ENCODE data around the gene ZNF506.
"Not testable (repeated sequence)": the region's sequence is repeated elsewhere in the genome, so short reads cannot be mapped to it uniquely, and the experiment has no call there.

The ZNF506 gene

DNA sequence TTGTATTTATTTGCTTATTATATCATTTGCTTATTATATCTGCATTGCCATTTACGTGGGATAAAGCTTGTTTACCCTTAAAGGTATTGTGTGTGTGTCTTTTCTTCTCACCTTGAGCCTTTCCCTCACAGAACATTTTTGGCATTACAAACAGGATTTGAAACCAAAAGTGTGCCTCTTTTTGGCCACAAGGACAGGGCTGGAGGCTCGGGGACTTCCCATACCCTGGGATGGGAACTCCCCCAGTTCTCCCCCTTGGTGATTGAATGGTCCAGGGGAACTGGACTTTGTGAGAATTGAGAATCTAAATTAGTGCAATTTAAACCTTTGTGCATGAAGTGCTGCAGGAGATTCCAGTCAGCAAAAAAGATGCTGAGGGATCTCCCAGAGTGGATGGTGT is 2.4 kb upstream of the ZNF506 start:
- Histone ChIP-seq H3K36me3 (ENCODE audit: insufficient read depth, low read length) (peaks cover 2% of the 10 kb centered on the region), H3K9me3 (replicated peaks; ENCODE audit: low read length) (peaks cover 8% of the 10 kb centered on the region), H3K4me3 (ENCODE audit: low read length) (no peak overlapping the region), H3K4me1 (ENCODE audit: control insufficient read depth, insufficient read depth, low read length) (no peaks in the 10 kb centered on the region), H3K9ac (ENCODE audit: low read depth, low read length) (no peak overlapping the region), H3K27me3 (ENCODE audit: control insufficient read depth, insufficient read depth, low read length) (no peaks in the 10 kb centered on the region), H3K4me2 (ENCODE audit: low read length) (no peak overlapping the region)

- peak overlapping the region; percentile 72 for H3K4me2 ChIP-seq (ENCODE audit: low read length)
- peak overlapping the region; percentile 83 for H3K4me3 ChIP-seq (ENCODE audit: low read length)
- H3K4me1 ChIP-seq (ENCODE audit: control insufficient read depth, insufficient read depth, low read length); H3K27me3 ChIP-seq (ENCODE audit: control insufficient read depth, insufficient read depth, low read length): not testable (repeated sequence)
- peaks cover 10% of the 10 kb centered on the region for H3K36me3 ChIP-seq (ENCODE audit: insufficient read depth, low read length)
- peak overlapping the region; percentile 38 for H3K9ac ChIP-seq (ENCODE audit: low read depth, low read length)
- H3K9me3 ChIP-seq (replicated peaks; ENCODE audit: low read length) = peaks cover 12% of the 10 kb centered on the region
These were observed 426 bp upstream of the ZNF506 start for GRCh38 chr19:19821976-19822375.

GRCh38 chr19:19820774-19821320 is 703 bp downstream of the ZNF506 start:
- peaks cover 13% of the 10 kb centered on the region for H3K9me3 ChIP-seq (replicated peaks; ENCODE audit: low read length)

DNA sequence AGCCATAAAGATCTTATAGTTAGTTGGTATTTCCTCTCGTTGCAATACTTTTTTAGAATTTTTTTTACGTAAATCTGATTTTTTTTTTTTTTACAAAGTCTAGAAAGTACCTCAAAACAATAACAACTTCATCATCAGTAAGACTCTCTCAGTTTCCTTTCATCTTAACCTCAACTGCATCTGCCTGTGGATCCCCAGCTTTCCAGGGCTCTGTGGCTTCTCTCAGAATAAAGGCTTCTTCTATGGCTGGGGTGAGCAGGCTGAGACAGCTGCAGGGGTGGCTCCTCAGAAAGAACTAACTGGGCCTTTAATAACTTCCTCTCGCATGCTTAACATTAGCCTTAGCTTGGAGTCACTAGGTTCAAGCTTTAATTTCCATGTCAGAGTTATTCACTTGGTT is 4.2 kb downstream of the ZNF506 start:
- H3K9ac ChIP-seq (ENCODE audit: low read depth, low read length) = no peak overlapping the region
- H3K27me3 ChIP-seq (ENCODE audit: control insufficient read depth, insufficient read depth, low read length) = no peaks in the 10 kb centered on the region
- H3K4me1 ChIP-seq (ENCODE audit: control insufficient read depth, insufficient read depth, low read length) = no peaks in the 10 kb centered on the region
- peaks cover 13% of the 10 kb centered on the region for H3K9me3 ChIP-seq (replicated peaks; ENCODE audit: low read length)
- no peak overlapping the region for H3K4me2 ChIP-seq (ENCODE audit: low read length)
- H3K36me3 ChIP-seq (ENCODE audit: insufficient read depth, low read length) = peaks cover 17% of the 10 kb centered on the region
- H3K4me3 ChIP-seq (ENCODE audit: low read length) = no peak overlapping the region

More at GRCh38 chr19:19820774-19821320, 703 bp downstream of the ZNF506 start:
- H3K36me3 ChIP-seq (ENCODE audit: insufficient read depth, low read length) = peaks cover 10% of the 10 kb centered on the region
- peak overlapping the region; percentile 89 for H3K9ac ChIP-seq (ENCODE audit: low read depth, low read length)
- H3K4me2 ChIP-seq (ENCODE audit: low read length) = peak overlapping the region; percentile 69
- H3K27me3 ChIP-seq (ENCODE audit: control insufficient read depth, insufficient read depth, low read length) = no peaks in the 10 kb centered on the region
- peak overlapping the region; percentile 83 for H3K4me3 ChIP-seq (ENCODE audit: low read length)
- H3K4me1 ChIP-seq (ENCODE audit: control insufficient read depth, insufficient read depth, low read length) = no peaks in the 10 kb centered on the region

DNA sequence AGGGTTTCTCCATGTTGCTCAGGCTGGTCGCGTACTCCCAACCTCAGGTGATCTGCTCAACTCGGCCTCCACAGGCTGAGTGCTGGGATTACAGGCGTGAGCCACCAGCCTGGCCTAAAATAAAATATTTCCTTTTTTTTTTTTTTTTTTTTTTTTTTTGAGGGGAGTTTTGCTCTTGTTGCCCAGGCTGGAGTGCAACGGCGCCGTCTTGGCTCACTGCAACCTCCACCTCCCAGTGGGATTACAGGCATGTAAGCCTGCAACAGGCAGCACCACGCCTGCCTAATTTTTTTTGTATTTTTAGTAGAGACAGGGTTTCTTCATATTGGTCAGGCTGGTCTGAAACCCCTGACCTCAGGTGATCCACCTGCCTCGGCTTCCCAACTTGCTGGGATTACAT is 4.9 kb downstream of the ZNF506 start:
- peaks cover 18% of the 10 kb centered on the region for H3K36me3 ChIP-seq (ENCODE audit: insufficient read depth, low read length)
- no peak overlapping the region for H3K4me2 ChIP-seq (ENCODE audit: low read length)
- peaks cover 13% of the 10 kb centered on the region for H3K9me3 ChIP-seq (replicated peaks; ENCODE audit: low read length)
- H3K9ac ChIP-seq (ENCODE audit: low read depth, low read length) = no peak overlapping the region
- H3K27me3 ChIP-seq (ENCODE audit: control insufficient read depth, insufficient read depth, low read length) = no peaks in the 10 kb centered on the region
- no peaks in the 10 kb centered on the region for H3K4me1 ChIP-seq (ENCODE audit: control insufficient read depth, insufficient read depth, low read length)
- H3K4me3 ChIP-seq (ENCODE audit: low read length) = no peak overlapping the region

DNA sequence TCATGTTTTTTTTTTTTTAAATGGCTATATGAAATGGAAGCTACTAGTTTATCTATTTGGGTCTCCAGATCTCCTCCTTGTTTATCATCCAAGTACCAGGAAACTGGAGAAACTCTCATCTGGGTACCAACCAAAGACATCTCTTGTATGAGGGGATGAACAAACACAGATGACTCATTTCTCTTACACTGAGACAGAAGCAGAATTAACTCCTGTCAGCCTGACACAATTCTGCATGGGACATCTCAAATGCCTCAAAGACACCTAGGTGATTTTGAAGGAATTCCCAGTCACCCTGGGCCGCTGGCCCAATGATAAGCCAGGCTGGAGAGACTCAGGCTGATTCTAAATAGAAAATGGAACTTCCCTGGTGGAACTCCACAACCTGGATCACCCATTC is 9.6 kb downstream of the ZNF506 start:
- not testable (repeated sequence) for H3K9me3 ChIP-seq (replicated peaks; ENCODE audit: low read length); H3K9ac ChIP-seq (ENCODE audit: low read depth, low read length); H3K27me3 ChIP-seq (ENCODE audit: control insufficient read depth, insufficient read depth, low read length); H3K36me3 ChIP-seq (ENCODE audit: insufficient read depth, low read length); H3K4me2 ChIP-seq (ENCODE audit: low read length); H3K4me3 ChIP-seq (ENCODE audit: low read length); H3K4me1 ChIP-seq (ENCODE audit: control insufficient read depth, insufficient read depth, low read length)

GRCh38 chr19:19805480-19805879 is 16.1 kb downstream of the ZNF506 start:
- Histone ChIP-seq H3K27me3 (ENCODE audit: control insufficient read depth, insufficient read depth, low read length) (no peaks in the 10 kb centered on the region), H3K4me2 (ENCODE audit: low read length) (no peak overlapping the region), H3K4me1 (ENCODE audit: control insufficient read depth, insufficient read depth, low read length) (no peaks in the 10 kb centered on the region), H3K9ac (ENCODE audit: low read depth, low read length) (no peak overlapping the region), H3K9me3 (replicated peaks; ENCODE audit: low read length) (peaks cover 3% of the 10 kb centered on the region), H3K4me3 (ENCODE audit: low read length) (no peak overlapping the region), H3K36me3 (ENCODE audit: insufficient read depth, low read length) (peaks cover 17% of the 10 kb centered on the region)

GRCh38 chr19:19788015-19788414 is 33.5 kb downstream of the ZNF506 start:
- no peak overlapping the region for H3K4me2 ChIP-seq (ENCODE audit: low read length)
- no peak overlapping the region for H3K9ac ChIP-seq (ENCODE audit: low read depth, low read length)
- H3K4me1 ChIP-seq (ENCODE audit: control insufficient read depth, insufficient read depth, low read length) = no peaks in the 10 kb centered on the region
- H3K36me3 ChIP-seq (ENCODE audit: insufficient read depth, low read length) = peaks cover 43% of the 10 kb centered on the region
- no peaks in the 10 kb centered on the region for H3K9me3 ChIP-seq (replicated peaks; ENCODE audit: low read length)
- H3K4me3 ChIP-seq (ENCODE audit: low read length) = no peak overlapping the region
- no peaks in the 10 kb centered on the region for H3K27me3 ChIP-seq (ENCODE audit: control insufficient read depth, insufficient read depth, low read length)

DNA sequence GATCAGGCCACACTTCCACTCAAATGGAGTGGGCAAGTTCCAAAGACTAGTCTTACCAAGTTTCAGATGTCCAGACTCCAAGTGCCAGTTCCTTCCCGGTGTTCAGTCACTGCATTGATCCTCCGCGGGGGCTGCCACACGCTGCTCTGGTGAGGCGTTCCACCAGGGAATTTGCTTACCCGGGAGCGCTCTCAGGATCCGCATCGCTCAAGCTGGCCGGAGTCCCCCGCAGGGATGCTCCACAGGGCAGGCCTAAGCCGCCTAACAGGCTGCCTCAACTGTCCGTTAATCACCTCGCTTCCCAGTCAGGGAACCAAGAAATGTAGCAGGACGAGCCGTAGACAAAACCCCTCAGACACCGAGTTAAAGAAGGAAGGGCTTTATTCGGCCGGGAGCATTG is 36.1 kb downstream of the ZNF506 start:
- not testable (repeated sequence) for H3K27me3 ChIP-seq (ENCODE audit: control insufficient read depth, insufficient read depth, low read length); H3K9ac ChIP-seq (ENCODE audit: low read depth, low read length); H3K9me3 ChIP-seq (replicated peaks; ENCODE audit: low read length); H3K4me1 ChIP-seq (ENCODE audit: control insufficient read depth, insufficient read depth, low read length); H3K4me3 ChIP-seq (ENCODE audit: low read length); H3K4me2 ChIP-seq (ENCODE audit: low read length)
- H3K36me3 ChIP-seq (ENCODE audit: insufficient read depth, low read length) = peaks cover 34% of the 10 kb centered on the region

GRCh38 chr19:19782783-19783182 is 38.8 kb downstream of the ZNF506 start:
- peaks cover 15% of the 10 kb centered on the region for H3K36me3 ChIP-seq (ENCODE audit: insufficient read depth, low read length)
- no peak overlapping the region for H3K9ac ChIP-seq (ENCODE audit: low read depth, low read length)
- H3K4me1 ChIP-seq (ENCODE audit: control insufficient read depth, insufficient read depth, low read length) = no peaks in the 10 kb centered on the region
- no peaks in the 10 kb centered on the region for H3K27me3 ChIP-seq (ENCODE audit: control insufficient read depth, insufficient read depth, low read length)
- H3K4me2 ChIP-seq (ENCODE audit: low read length) = no peak overlapping the region
- H3K4me3 ChIP-seq (ENCODE audit: low read length) = no peak overlapping the region
- H3K9me3 ChIP-seq (replicated peaks; ENCODE audit: low read length) = no peaks in the 10 kb centered on the region

DNA sequence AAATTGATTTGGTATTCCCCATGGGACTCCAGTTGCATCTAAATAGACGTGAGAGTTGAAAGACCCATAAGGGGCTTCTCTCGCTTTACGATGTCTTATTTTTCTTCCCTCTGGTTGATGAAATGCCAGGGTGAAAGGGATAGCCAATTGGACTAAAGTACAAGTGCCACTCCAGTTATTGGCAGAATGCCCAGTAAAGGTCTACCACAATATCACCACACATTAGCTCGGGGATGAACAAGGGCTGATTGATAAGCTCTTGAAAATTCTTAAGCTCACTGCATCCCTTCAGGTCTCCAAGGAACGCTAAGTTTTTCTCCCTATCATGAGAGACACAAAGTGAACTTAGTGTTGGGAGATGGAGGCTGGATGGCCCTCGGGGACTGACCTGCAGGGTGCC is 39.8 kb downstream of the ZNF506 start:
- H3K9me3 ChIP-seq (replicated peaks; ENCODE audit: low read length); H3K9ac ChIP-seq (ENCODE audit: low read depth, low read length); H3K27me3 ChIP-seq (ENCODE audit: control insufficient read depth, insufficient read depth, low read length); H3K4me1 ChIP-seq (ENCODE audit: control insufficient read depth, insufficient read depth, low read length); H3K36me3 ChIP-seq (ENCODE audit: insufficient read depth, low read length); H3K4me2 ChIP-seq (ENCODE audit: low read length); H3K4me3 ChIP-seq (ENCODE audit: low read length): not testable (repeated sequence)

DNA sequence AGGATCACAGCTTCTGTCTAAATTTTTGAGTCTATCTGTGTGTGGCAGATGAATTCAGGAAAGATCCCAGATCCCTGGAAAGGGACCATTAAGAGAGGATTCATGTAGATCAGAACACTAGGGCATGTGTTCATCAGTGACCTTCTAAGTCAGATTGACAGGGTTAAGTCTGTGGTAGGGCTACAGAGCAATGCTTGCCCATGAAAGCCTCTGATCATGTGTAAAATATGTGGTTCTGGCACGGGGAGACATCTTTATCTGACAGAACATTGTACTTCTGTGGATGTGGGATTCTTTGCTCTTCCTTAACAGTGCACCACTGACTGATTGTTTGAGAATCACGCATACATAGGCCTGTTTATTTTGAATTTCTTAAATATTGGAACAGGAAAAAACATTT is 42.9 kb downstream of the ZNF506 start:
- Histone ChIP-seq H3K9ac (ENCODE audit: low read depth, low read length) (no peak overlapping the region), H3K27me3 (ENCODE audit: control insufficient read depth, insufficient read depth, low read length) (no peaks in the 10 kb centered on the region), H3K36me3 (ENCODE audit: insufficient read depth, low read length) (no peaks in the 10 kb centered on the region), H3K9me3 (replicated peaks; ENCODE audit: low read length) (no peaks in the 10 kb centered on the region), H3K4me2 (ENCODE audit: low read length) (no peak overlapping the region), H3K4me1 (ENCODE audit: control insufficient read depth, insufficient read depth, low read length) (peaks cover 5% of the 10 kb centered on the region), H3K4me3 (ENCODE audit: low read length) (no peak overlapping the region)
